ENCODE data around the gene HOXC4.
"Not testable (repeated sequence)": the region's sequence is repeated elsewhere in the genome, so short reads cannot be mapped to it uniquely, and the experiment has no call there.

The HOXC4 gene

DNA sequence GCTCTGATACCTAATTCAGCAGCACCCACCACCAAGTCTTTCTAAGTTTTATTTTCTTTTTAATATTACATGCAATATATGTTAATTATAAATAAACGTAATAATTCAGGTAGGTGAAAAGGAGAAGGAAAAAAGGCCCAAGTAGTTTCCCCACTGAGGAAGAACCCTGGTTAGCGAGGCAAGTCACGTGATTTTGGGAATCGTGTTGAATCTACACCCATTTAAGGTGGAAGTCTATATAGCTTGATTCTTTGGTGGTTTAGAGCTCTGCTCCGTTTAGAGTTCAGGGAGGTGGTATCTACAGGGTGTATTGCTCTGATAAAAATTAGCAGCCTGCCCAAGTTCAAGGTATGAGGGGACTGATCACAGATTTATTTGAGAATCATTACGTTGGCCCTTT lies 47.0 kb downstream of the HOXC4 start:
- not testable (repeated sequence) for DNase-seq

DNA sequence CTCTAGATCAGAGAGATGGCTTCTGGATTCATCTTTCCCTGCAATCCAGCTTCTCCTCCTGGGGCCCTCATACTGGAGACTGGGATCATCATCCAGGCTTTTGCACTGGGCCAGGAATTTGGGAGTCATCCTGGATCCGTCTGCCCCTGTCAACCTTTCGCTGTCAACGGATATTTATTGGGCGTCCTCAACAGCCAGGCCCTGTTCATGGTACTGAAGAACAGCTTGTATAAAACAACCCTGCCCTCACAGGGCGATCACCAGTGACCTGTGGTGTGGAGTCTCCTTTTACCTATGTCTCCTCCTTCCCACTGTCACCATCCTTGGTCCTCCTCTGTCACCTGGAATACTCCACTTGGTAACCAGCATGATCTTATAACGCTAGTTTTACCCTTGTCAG lies 48.6 kb downstream of the HOXC4 start:
- DNase-seq: not testable (repeated sequence)

- DNase-seq: not testable (repeated sequence)
Measured at GRCh38 chr12:54103827-54104226, 50.2 kb downstream of the HOXC4 start.
